GM18868 (cell line): ENCODE data around the gene MLH3.

Source experiments
- ATAC-seq: cut with Tn5 transposase; IDR thresholded peaks from one replicate; pipeline ENCODE4 v1.9.1; 2021; ENCODE audit warnings: mild to moderate bottlenecking, moderate library complexity; ENCODE audit not compliant: unreplicated experiment

MLH3 gene

DNA sequence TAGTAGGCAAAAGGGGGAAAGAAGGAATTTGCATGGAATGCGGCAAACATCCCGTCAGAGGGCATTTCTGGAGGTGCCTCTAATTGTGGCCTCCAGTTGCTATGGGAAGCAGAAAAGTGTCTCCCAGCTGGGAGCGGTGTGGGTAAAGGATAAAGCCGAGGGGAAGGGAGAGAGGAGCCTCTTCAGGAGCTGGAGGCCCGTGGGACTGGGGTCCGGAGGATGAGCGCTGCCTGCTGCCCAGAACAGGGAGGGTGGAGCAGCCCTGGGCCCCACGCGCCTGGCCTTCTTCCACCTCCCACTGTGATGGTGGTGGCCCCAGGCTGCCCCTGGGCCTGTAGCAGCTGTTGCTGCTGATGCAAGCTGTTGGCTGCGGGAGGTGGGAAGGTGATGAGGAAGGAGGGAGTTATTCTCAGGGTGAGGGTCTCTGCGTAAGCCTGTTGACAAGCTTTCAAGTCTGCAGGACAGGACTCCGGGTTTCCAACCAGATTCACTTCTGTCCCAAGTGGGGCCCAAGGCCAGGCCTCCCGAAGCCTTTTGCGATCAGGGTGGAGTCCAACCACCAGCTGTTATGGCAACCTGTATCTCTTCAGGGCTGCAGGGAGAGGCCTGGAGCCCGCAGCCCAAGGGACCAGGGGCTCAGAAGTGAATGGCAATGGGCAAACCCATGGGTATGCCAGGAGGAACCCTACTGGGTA, 76.8 kb downstream of the MLH3 start:
- ATAC-seq = no peak

DNA sequence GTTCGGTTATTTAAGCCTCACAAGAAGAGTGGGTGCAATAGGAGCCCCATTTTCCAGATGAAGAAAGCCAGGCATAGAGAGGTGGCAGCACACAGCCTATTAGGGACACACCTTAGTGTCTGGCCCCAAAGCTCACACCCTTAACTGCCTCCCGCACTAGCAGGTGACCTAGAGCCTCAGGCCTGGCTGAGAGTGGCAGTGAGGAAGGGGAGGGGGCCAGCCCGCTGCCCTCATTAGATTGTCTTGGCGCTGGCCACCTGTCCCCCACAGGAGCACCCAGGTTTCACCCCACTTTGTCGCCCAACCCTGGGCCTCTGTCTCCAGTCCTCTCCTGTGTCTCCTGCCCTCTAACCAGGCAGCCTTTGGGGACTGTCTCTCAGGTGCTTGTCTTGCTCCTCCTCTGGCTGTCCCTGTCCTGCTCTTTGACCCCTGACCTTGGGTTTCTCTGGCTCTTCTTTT, 77.3 kb downstream of the MLH3 start:
- no peak for ATAC-seq

DNA sequence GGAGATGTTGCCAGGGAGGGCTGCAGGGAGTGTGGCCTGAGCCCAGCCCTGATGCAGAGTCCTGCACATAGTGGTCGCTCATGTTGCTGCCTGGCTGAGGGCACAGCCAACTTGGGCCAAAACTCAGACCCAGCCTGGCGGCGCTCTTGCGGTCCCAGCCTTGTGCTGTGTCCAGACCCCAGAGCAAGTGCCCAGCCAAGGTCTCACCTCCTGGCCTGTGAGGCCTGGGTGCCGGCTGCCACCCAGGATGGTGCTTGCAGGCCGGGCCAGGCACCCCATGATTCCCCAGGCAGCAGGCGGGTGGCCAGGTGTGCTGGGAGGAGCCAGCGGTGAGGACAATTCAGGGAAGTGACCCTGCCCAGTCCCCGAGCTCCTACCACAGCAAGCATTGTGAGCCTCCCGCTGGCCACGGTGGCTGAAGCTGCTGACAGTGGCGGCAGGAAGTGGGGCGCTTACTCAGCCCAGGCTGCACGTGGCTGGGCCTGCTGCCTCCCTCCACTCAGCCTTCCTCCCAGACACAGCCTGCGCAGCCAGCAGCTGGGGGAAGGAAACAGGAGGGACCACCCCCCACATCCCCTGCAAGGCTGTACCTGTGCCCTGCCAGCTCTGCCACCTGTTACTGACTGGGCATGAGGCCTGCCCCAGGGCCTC, 78.1 kb downstream of the MLH3 start:
- ATAC-seq = no peak

DNA sequence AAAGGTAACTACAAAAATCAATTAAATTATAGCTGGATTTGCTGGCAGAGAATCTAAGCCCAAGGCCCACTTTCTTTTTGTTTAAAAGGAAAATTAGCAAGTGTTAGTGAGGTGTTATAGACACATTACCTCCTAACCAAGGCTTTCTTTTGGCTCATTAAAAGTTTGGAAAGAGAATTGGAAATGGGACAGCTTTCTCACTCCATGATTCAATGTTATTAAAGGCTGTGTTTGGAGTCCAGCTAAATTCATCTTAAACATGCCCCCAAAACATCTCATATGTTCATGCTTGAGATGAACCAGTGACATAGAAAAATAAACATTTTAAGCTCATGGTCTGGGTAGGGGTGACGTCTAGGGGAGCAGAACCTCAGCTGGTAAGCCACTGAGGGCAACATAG, 82.5 kb downstream of the MLH3 start:
- ATAC-seq = no peak

DNA sequence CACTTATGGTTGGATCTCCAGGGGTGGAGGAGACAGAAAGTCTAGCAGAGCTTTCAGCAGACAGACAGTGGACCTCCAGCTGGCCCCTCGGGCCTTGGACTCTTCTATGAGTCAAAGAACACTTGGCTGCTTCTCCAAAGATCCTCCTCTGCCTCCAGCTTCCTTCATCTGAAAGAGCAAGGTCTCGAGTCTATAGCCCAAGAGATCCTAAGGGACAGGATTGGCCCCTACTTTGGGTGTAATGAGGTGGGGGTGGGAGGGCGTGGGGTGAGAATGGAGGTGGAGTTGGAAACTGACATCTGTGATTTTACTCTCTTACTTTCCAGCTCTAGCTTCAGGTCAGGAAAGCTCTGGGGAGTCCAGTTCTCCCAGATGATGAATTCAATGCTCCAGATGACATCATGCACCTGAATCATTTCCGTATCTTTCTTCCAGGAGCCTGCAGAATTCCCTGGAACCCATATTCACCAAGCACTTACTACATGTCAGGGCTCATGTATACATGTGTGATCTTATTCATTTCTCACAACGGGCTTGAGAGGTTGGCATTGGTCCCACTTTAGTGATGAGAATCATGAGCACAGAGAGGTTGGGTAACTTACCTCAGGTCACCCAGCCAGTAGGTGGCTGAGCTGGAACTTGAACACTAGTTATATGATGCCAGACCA, 85.6 kb downstream of the MLH3 start:
- no peak for ATAC-seq

DNA sequence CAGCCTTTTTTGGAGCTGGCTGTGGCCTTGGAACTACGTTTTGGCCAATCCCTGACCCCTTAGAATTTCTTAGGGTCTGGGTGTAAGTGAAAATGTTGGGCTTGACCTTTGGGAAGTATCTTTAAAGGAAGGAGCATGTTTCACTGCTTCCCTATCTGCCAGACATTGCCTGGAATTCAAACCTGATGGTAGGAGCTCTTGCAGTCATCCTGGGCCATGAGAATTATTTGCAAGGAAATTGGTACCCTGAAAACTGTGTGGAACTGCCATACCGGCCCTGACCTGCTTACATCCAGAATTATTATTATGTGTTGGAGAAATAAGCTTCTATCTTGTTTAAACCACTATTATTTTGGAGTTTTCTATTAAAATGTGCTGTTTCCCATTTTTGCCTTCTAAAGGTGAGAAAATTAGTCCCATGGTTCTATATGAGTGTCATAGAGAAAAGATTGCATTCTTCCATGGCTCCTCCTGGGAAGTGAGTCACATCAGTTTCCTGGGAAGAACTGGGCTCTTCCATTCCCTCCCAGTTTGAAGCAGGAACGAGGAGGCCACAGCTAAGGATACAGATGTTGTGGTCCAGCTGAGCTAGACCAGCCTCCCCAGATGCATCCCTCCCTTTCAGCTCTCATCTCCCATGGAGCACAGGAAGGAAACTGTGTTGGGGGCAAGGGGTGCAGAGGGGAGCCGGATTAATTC, 86.3 kb downstream of the MLH3 start:
- no peak for ATAC-seq
